D721Med (cell line): ENCODE results near the gene ZIC5.
"Not testable (repeated sequence)": the region's sequence is repeated elsewhere in the genome, so short reads cannot be mapped to it uniquely, and the experiment has no call there.

Experiments
- DNase-seq: peaks from one replicate; pipeline ENCODE4 v3.0.0; 2011; ENCODE audit warnings: low spot score; ENCODE audit not compliant: insufficient read length
- FAIRE-seq: peaks from 2 replicates; lab custom pipeline; 2011; peaks lifted over from hg19 to GRCh38; lab: Jason Lieb, UNC
- TF ChIP-seq, protein P1 (sequence below): IDR thresholded peaks from 2 replicates; pipeline ENCODE4 v1.5.1; 2012; ENCODE audit warnings: mild to moderate bottlenecking, control low read depth; ENCODE audit not compliant: insufficient read depth; ENCODE audit errors: missing control alignments

Gene ZIC5

DNA sequence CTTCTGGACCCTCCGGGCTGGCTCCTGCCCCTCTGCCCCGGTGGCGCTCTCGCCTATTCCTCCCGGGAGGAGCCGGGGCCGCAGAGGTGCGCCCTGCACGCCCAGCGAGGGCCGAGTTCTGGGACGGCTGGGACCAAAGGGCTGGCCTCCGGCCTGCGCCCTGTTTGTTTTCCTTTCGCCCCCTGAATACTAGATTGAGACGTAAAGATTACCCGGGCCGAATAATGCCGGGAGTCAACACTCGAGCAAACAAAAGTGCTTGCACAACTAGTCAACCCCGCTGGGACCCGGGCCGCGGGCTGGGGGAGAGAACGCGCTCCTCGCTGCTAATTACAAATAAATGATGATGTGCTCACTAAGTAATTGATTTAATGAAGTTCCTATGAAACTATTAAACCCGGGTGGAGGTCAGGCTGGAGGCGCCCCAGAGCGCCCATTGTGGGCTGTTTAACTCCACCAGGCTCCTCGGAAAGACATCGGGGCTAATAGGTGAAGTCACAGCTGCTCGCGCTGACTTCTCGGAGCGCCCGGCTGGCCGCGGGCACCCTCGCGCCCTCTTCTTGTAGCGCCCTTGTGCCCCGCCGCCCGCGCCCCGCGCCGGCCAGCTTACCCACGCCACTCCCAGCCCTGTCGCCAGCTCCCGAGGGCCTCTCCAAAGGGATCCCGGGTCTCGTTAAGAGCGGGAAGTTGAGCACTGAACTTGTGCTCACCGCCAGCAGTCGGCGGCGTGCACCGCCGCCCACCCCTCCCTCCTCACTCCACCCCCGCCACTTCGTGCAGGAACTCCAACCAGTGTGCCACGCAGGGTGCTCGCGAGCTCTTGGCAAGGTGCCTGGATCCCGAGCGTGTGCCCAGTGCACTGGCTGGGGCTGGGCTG is 14.9 kb downstream of the ZIC5 start:
- no peak for FAIRE-seq
- no peak for DNase-seq
- TF ChIP-seq, protein P1, sequence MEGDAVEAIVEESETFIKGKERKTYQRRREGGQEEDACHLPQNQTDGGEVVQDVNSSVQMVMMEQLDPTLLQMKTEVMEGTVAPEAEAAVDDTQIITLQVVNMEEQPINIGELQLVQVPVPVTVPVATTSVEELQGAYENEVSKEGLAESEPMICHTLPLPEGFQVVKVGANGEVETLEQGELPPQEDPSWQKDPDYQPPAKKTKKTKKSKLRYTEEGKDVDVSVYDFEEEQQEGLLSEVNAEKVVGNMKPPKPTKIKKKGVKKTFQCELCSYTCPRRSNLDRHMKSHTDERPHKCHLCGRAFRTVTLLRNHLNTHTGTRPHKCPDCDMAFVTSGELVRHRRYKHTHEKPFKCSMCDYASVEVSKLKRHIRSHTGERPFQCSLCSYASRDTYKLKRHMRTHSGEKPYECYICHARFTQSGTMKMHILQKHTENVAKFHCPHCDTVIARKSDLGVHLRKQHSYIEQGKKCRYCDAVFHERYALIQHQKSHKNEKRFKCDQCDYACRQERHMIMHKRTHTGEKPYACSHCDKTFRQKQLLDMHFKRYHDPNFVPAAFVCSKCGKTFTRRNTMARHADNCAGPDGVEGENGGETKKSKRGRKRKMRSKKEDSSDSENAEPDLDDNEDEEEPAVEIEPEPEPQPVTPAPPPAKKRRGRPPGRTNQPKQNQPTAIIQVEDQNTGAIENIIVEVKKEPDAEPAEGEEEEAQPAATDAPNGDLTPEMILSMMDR: no peak

DNA sequence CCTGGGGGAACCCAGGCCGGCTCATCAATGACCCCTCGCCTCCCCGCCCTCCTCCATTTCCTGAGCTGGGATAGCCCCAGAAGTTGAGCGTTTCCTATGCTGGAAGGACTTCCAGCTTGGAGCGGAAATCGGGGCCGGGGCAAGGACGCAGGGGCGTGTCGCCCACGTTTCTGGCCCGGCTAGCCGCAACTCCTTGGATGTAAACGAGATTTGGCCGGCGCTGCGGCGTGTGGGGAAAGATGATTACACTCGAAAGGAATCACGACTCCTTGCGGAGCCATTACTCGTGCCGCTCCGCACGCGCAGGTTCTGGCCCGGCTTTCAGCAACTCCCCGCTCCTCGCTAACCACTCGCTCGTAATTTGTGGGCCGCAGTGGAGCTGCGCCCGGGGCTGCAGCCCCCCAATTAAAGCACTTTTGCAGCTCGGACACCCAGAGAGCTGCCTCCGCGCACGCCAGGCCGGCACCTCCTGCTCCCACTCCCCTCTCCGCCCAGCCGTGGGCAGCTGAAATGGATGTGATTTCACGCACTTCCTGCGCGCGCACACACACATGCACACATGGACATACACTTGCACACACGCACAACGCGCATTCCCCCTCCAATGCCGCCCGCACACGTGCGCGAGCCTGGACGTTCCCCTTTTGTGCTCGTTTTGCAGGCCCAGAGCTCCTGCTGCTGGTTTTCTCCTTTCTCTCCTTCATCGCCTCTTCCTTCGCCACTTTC is 15.7 kb downstream of the ZIC5 start:
- TF ChIP-seq, protein P1: no peak
- DNase-seq (no peak), FAIRE-seq (no peak)

DNA sequence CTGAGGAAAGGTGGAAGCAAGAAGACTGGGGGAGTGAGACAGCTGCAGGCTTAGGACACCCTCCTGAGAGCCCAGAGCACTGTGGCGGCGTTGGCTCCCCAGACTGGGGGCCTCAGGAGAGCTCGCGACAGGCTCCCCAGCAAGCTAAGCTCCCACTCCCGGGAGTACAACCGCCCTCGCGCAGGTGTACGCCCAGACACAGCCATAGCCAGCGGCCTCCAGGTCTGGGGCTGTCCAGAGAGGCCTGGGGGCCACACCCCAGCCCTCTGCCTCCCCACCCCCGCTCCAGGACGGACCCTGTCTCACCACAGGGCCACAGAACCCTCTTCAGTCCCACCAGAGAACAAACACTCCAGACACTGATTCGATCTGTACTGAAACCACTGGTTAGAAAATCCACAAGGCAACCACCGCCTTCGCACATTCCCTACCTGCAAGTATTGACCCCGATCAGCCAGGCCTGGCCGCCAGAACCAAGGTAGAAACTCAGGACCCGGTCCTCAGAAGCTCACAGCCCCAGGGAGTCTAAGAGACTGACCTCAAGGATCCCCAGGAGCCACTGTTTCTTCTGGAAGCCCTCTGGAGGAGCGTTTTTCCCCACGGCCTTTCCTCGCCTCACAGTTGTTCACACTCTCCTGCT is 16.3 kb downstream of the ZIC5 start:
- DNase-seq (no peak), FAIRE-seq (no peak)
- TF ChIP-seq, protein P1: no peak

DNA sequence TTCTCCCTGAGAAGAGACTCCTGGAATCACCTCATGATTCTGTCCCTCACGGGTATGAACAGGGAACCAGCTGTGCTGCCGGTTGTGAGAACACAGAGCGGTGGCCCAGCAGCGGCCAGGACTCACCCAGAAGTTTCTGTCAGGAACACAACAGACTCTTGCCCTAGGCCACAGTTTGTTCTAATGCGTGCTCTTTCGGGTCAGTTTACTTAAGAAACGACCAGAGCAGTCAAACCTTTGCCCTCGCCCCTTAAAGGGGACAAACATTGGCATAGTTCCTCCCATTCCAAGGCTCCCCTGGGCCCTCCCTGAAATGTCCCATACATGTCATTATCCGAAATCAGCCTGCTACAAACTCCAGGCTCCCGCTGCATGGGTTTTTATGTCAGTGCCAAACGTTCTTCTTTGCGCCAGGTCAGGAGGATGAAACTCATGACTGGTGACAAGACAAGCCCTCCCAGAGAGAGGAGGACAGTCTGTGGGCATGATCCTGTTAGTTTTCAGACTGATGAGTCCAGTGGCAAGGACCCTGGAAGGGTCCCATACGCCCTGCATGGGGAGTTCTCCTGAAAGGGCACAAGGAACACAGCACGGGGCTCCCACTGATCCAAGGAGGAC is 18.3 kb downstream of the ZIC5 start:
- no peak for DNase-seq
- FAIRE-seq: no peak
- TF ChIP-seq, protein P1: no peak

DNA sequence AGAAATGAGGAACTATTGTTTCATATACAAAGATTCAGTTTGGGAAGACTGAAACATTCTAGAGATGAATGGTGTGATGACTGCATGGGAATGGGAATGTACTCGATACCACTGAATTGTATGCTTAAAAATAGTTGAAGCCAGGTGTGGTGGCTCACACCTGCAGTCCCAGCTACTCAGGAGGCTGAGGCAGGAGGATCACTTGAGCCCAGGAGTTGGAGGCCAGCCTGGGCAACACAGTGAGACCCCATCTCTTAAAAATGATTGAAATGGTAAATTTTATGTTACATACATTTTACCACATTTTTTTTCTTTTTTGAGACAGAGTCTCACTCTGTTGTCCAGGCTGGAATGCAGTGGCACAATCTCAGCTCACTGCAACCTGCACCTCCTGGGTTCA is 19.9 kb downstream of the ZIC5 start:
- FAIRE-seq, DNase-seq: not testable (repeated sequence)

DNA sequence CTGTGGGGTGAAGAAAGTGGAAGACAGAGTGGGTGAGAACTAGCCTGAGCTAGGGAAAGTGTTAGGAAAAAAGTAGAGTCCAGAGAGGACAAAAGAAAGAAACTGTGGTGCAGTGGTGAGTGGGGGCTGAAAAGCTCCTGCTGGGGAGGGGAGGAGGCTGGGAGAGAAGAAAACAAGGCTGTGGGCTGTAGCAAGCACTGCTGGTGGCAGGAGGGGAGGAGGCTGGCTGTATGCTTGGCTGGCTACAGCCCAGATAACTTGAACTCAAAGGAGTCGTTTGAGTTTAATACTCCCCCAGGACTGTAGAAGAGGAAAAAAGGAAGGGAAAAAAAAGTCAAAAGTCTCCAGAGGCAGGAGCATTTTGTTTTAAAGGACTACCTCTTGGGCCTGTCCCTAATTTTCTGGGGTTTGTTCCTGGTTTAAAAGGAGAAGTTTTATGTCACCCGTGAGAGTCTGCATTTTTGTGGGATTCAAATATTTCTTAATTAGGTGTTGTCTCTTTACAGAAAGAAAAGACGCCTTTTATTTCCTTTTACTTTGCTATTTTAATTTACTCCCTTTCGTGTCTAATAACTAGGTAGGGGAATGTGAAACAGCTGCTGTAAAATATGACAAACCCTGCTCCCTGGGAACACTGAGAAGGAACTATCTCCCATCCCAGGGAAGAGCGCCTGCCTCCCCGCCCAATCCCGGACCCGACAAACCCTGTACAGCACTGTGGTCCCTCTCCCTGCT is 21.7 kb downstream of the ZIC5 start:
- TF ChIP-seq, protein P1: no peak
- DNase-seq: no peak
- FAIRE-seq: no peak
